Measurements from ENCODE around the gene OR6N1.

Gene OR6N1

GRCh38 chr1:158814970-158815369 is 43.0 kb upstream of the OR6N1 start:
- no peak for DNase-seq (ENCODE audit: extremely low spot score)
- ChIA-PET CTCF (no interaction called here), POLR2A (no interaction called here)
- TF ChIP-seq CTCF (IDR thresholded peaks at IDR 0.05; ENCODE audit: control extremely low read depth, extremely low read depth, low read depth, missing control alignments) = no peak

GRCh38 chr1:158813164-158813563 is 41.2 kb upstream of the OR6N1 start:
- CTCF ChIA-PET = no interaction called here
- DNase-seq (ENCODE audit: extremely low spot score) = no peak
- TF ChIP-seq CTCF (IDR thresholded peaks at IDR 0.05; ENCODE audit: control extremely low read depth, extremely low read depth, low read depth, missing control alignments) = no peak
- POLR2A ChIA-PET = no interaction called here

- TF ChIP-seq CTCF (IDR thresholded peaks at IDR 0.05; ENCODE audit: control extremely low read depth, extremely low read depth, low read depth, missing control alignments) = no peak
- no peak for DNase-seq (ENCODE audit: extremely low spot score)
- POLR2A ChIA-PET = no interaction called here
- CTCF ChIA-PET = no interaction called here
Observed at GRCh38 chr1:158812336-158812735, 40.3 kb upstream of the OR6N1 start.

DNA sequence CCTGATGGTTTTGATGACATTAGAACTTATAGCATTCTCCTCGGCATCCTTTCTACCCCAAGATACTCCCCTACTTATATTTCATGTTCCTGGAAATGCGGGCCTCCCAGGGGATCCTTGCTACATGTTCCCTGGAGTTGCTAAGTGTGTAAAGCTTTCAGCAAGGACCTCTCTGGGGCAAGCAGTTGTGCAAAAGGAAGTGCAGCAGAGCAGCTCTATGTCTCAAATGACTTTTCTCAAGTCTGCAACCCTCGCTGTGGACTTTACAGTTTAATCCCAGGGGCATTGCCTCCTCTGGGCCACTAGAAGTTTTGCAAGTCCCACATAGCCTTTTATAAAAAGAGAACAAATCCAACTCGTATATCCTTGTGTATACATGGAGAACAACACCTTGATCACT is 38.3 kb upstream of the OR6N1 start:
- TF ChIP-seq CTCF (IDR thresholded peaks at IDR 0.05; ENCODE audit: control extremely low read depth, extremely low read depth, low read depth, missing control alignments) = no peak
- no peak for DNase-seq (ENCODE audit: extremely low spot score)
- CTCF ChIA-PET = no interaction called here
- POLR2A ChIA-PET = no interaction called here

- CTCF ChIA-PET = interaction anchor here (1.3 kb wide), 1 partner anchor 17 kb away, joined by 5 read pairs; no protein-coding TSS in a partner anchor
- POLR2A ChIA-PET = no interaction called here
- no peak for DNase-seq (ENCODE audit: extremely low spot score)
- TF ChIP-seq CTCF (IDR thresholded peaks at IDR 0.05; ENCODE audit: control extremely low read depth, extremely low read depth, low read depth, missing control alignments) = no peak
Observed at GRCh38 chr1:158809862-158810261, 37.9 kb upstream of the OR6N1 start.

DNA sequence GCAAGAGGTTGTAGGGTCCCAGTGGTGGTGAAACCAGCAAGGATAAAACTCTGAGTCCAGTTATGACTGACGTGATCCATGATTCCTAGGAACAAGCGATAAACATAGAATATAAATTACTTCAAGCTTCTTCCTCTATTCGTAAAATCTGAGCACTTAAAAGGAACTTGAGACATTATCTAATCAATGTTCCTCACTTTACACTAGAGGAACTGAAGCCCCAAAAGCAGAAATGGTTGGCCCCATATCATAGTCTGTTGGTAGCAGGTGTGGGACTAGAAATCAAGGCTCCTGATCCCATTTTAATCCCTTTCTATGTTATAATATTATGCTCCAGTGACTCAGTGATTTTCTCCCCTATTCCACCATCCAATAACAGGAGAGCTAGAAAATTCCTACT is 37.3 kb upstream of the OR6N1 start:
- no peak for TF ChIP-seq CTCF (IDR thresholded peaks at IDR 0.05; ENCODE audit: control extremely low read depth, extremely low read depth, low read depth, missing control alignments)
- DNase-seq (ENCODE audit: extremely low spot score) = no peak
- CTCF ChIA-PET = interaction anchor here (1.2 to 1.3 kb wide), 2 partner anchors 14 to 16 kb away, joined by 3 to 5 read pairs; no protein-coding TSS in a partner anchor
- POLR2A ChIA-PET = no interaction called here
